ENCODE data around the gene UMPS.
"Not testable (repeated sequence)": the region's sequence is repeated elsewhere in the genome, so short reads cannot be mapped to it uniquely, and the experiment has no call there.

Gene UMPS

GRCh38 chr3:124780356-124780755, 50.1 kb downstream of the UMPS start:
- DNase-seq (ENCODE audit: low read depth), result no peak

- DNase-seq (ENCODE audit: low read depth), result no peak
Observed at GRCh38 chr3:124780761-124781475, 50.7 kb downstream of the UMPS start.

GRCh38 chr3:124781476-124782376, 51.5 kb downstream of the UMPS start:
- DNase-seq (ENCODE audit: low read depth), result no peak

GRCh38 chr3:124782377-124782712, 52.1 kb downstream of the UMPS start:
- DNase-seq (ENCODE audit: low read depth), result not testable (repeated sequence)

- DNase-seq (ENCODE audit: low read depth), result no peak
Observed at GRCh38 chr3:124783696-124784095, 53.4 kb downstream of the UMPS start.

- DNase-seq (ENCODE audit: low read depth), result no peak
Observed at GRCh38 chr3:124784686-124785382, 54.6 kb downstream of the UMPS start.

GRCh38 chr3:124785973-124786372, 55.7 kb downstream of the UMPS start:
- DNase-seq (ENCODE audit: low read depth), result no peak

GRCh38 chr3:124786511-124787241, 56.4 kb downstream of the UMPS start:
- DNase-seq (ENCODE audit: low read depth), result no peak

- DNase-seq (ENCODE audit: low read depth), result no peak
Observed at GRCh38 chr3:124787476-124788195, 57.4 kb downstream of the UMPS start.

GRCh38 chr3:124788254-124788745, 58.0 kb downstream of the UMPS start:
- no peak for DNase-seq (ENCODE audit: low read depth)

- not testable (repeated sequence) for DNase-seq (ENCODE audit: low read depth)
Observed at GRCh38 chr3:124789103-124789502, 58.9 kb downstream of the UMPS start.

GRCh38 chr3:124791142-124791541, 60.9 kb downstream of the UMPS start:
- no peak for DNase-seq (ENCODE audit: low read depth)

- no peak for DNase-seq (ENCODE audit: low read depth)
Observed at GRCh38 chr3:124791639-124792151, 61.4 kb downstream of the UMPS start.

GRCh38 chr3:124792341-124793040, 62.2 kb downstream of the UMPS start:
- DNase-seq (ENCODE audit: low read depth), result no peak

- no peak for DNase-seq (ENCODE audit: low read depth)
Observed at GRCh38 chr3:124793054-124793739, 62.9 kb downstream of the UMPS start.

GRCh38 chr3:124796477-124796876, 66.2 kb downstream of the UMPS start:
- no peak for DNase-seq (ENCODE audit: low read depth)

- no peak for DNase-seq (ENCODE audit: low read depth)
Observed at GRCh38 chr3:124797426-124797945, 67.2 kb downstream of the UMPS start.
